Upper lobe of left lung (tissue), 6 donors: ENCODE data around the gene TTC7B. TPM values are rescaled to one million over a fixed set of nuclear protein-coding genes. Genes with fewer than 3 reads are reported as not detected.

Experiments used
- ATAC-seq, 2 donors: fragments of 200-7000 bp; cut with Tn5 transposase; one replicate each; pipeline ENCODE4 v1.9.1; 2022; ENCODE audit warnings: mild to moderate bottlenecking in 2 of 2, moderate library complexity in 2 of 2; ENCODE audit not compliant: low FRiP score in 2 of 2
- DNase-seq, 2 donors: peaks; one replicate each; pipeline ENCODE4 v3.0.0-alpha.2; 2019 to 2020
- H3K27ac ChIP-seq, 4 donors: fragments of 200-600 bp; sonication (generic); one replicate each; pipeline ENCODE4 v1.5.1; 2016 to 2019
- H3K27me3 ChIP-seq, 4 donors: fragments of 200-600 bp; sonication (generic); one replicate each; pipeline ENCODE4 v1.5.1; 2017 to 2019
- H3K36me3 ChIP-seq, 4 donors: fragments of 200-600 bp; sonication (generic); one replicate each; pipeline ENCODE4 v1.5.1; 2016 to 2019
- H3K4me1 ChIP-seq, 4 donors: fragments of 200-600 bp; sonication (generic); one replicate each; pipeline ENCODE4 v1.5.1; 2018 to 2019
- H3K4me3 ChIP-seq, 4 donors: fragments of 200-600 bp; sonication (generic); one replicate each; pipeline ENCODE4 v1.5.1; 2017 to 2019; ENCODE audit warnings: mild to moderate bottlenecking in 2 of 4, moderate library complexity in 1 of 4
- H3K9me3 ChIP-seq, 4 donors: fragments of 200-600 bp; sonication (generic); one replicate each; pipeline ENCODE4 v1.5.1; 2018 to 2019
- EP300 ChIP-seq, 4 donors: sonication (generic); formaldehyde crosslinking; IDR thresholded peaks; one replicate each; pipeline ENCODE4 v1.5.1; 2017; ENCODE audit warnings: antibody characterized with exemption in 4 of 4, control low read depth in 2 of 4
- POLR2A ChIP-seq, 4 donors: fragments of 450-650 bp; IDR thresholded peaks; one replicate each; pipeline ENCODE4 v1.5.1; 2016 to 2017; ENCODE audit warnings: antibody characterized with exemption in 4 of 4, mild to moderate bottlenecking in 2 of 4
- POLR2AphosphoS5 ChIP-seq, 2 donors: sonication (generic); formaldehyde crosslinking; IDR thresholded peaks; one replicate each; pipeline ENCODE4 v1.5.1; 2017; ENCODE audit warnings: antibody characterized with exemption in 2 of 2
- WGBS, 2 donors: methylation state at CpG; one replicate each; pipeline ENCODE4 v1.1.5; 2017 to 2018; 5-methylcytosine and 5-hydroxymethylcytosine counted together
- total RNA-seq, 6 donors: library from RNA; depleted of rRNA in 4 of 6; stranded (reverse); fragments of >200 nt in 4 of 6; gene quantifications; one replicate each; pipeline versions ENCODE4 v1.1.0 to v1.2.1, GENCODE V29; 2016 to 2021
- TF ChIP-seq, protein P1 (sequence below), 6 experiments: fragments of 450-650 bp in 4 of 6; fragments of 200-600 bp in 2 of 6; sonication (generic) in 2 of 6; IDR thresholded peaks; one replicate each; pipeline ENCODE4 v1.5.1; 2016 to 2019; ENCODE audit warnings: antibody characterized with exemption in 6 of 6
- donor health status: DM: no; HTN: no; CAD: no; lungs with moderate emphysema.
- donor health status: DM: no; HTN: yes; CAD: no; lungs with severe emphysema.

TTC7B gene
- total RNA-seq, 6 donors from 2014 or later, result 13.5 to 87.3 (median 37.5) TPM

DNA sequence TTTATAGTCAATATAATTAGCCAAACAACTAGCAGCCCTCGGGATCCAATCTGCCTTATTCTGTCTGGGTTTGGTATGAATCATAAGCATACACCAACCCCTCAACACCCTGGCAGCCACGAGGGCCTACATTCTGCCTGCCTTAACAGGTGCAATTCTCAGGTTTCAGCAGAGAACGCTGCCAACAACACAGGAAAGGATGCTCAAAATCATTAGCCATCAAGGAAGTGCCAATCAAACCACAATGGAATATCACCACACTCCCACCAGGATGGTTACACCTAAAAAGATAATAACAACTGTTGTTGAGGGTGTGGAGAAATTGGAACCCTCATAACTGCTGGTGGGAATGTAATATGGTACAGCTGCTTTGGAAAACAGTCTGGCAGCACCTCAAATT lies 122.8 kb downstream of the TTC7B start:
- 78 to 82% methylated on average over 3 of the region's 3 CpGs for WGBS, 2 donors
- TF ChIP-seq POLR2A (IDR thresholded peaks at IDR 0.05) (no peak), EP300 (IDR thresholded peaks at IDR 0.05) (no peak), POLR2AphosphoS5 (IDR thresholded peaks at IDR 0.05) (no peak)
- TF ChIP-seq, protein P1, sequence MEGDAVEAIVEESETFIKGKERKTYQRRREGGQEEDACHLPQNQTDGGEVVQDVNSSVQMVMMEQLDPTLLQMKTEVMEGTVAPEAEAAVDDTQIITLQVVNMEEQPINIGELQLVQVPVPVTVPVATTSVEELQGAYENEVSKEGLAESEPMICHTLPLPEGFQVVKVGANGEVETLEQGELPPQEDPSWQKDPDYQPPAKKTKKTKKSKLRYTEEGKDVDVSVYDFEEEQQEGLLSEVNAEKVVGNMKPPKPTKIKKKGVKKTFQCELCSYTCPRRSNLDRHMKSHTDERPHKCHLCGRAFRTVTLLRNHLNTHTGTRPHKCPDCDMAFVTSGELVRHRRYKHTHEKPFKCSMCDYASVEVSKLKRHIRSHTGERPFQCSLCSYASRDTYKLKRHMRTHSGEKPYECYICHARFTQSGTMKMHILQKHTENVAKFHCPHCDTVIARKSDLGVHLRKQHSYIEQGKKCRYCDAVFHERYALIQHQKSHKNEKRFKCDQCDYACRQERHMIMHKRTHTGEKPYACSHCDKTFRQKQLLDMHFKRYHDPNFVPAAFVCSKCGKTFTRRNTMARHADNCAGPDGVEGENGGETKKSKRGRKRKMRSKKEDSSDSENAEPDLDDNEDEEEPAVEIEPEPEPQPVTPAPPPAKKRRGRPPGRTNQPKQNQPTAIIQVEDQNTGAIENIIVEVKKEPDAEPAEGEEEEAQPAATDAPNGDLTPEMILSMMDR (IDR thresholded peaks at IDR 0.05), result no peak
- Histone ChIP-seq H3K4me1 (peaks cover 12 to 19% (median 16%) of the 10 kb centered on the region in 4 donors), H3K27ac (no peak overlapping the region), H3K9me3 (no peaks in the 10 kb centered on the region), H3K27me3 (no peaks in the 10 kb centered on the region), H3K36me3 (no peaks in the 10 kb centered on the region), H3K4me3 (no peak overlapping the region)
- no peak for DNase-seq
- ATAC-seq, result no peak

DNA sequence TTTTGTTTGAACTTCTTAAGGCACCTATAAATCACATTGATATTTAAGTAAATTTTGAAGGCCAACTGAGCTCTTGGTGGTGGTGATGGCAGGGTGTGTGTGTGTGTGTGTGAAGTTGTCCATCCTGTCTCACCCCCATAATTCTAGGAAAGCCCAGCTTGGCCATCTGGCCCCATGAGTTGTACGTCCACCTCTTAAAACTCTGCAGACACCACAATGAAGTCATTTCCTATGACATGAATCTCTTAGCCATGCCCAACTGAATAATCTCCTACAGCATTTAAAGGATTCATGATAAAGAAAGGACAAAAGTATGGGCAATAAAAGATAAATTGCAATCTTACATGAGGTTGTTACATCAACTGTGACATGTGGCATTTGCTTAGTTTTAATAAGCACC lies 123.4 kb downstream of the TTC7B start:
- H3K27ac ChIP-seq, result no peak overlapping the region
- no peak for DNase-seq
- no peak overlapping the region for H3K4me3 ChIP-seq
- peaks cover 8 to 16% (median 12%) of the 10 kb centered on the region in 4 donors for H3K4me1 ChIP-seq
- WGBS, 2 donors, result 68 to 69% methylated on average over 1 of the region's 1 CpG
- H3K27me3 ChIP-seq, result no peaks in the 10 kb centered on the region
- TF ChIP-seq EP300 (IDR thresholded peaks at IDR 0.05) (no peak), POLR2AphosphoS5 (IDR thresholded peaks at IDR 0.05) (no peak), POLR2A (IDR thresholded peaks at IDR 0.05) (no peak)
- TF ChIP-seq, protein P1 (IDR thresholded peaks at IDR 0.05), result no peak
- H3K9me3 ChIP-seq, result no peaks in the 10 kb centered on the region
- no peaks in the 10 kb centered on the region for H3K36me3 ChIP-seq
- no peak for ATAC-seq

DNA sequence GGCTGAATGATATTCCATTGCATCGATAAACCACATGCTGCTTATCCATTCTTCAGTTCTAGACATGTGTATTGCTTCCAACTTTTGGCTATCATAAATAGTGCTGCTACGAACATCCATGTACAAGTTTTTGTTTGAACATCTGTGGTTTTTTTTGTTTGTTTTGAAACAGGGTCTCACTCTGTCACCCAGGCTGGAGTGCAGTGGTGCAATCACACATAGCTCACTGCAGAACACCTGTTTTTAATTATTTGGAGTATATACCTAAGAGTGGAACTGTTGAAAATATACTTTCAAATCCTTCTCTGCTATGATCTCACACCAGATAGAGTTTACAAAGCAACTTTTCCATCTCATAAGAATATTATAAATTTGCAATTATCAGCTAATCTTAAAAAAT lies 124.2 kb downstream of the TTC7B start:
- H3K36me3 ChIP-seq, result no peaks in the 10 kb centered on the region
- no peak for DNase-seq
- H3K9me3 ChIP-seq, result no peaks in the 10 kb centered on the region
- H3K4me1 ChIP-seq, result peaks cover 0 to 8% (median 4%) of the 10 kb centered on the region in 4 donors
- no peaks in the 10 kb centered on the region for H3K27me3 ChIP-seq
- 60 to 70% methylated on average over 2 of the region's 2 CpGs for WGBS, 2 donors
- TF ChIP-seq EP300 (IDR thresholded peaks at IDR 0.05) (no peak), POLR2AphosphoS5 (IDR thresholded peaks at IDR 0.05) (no peak), POLR2A (IDR thresholded peaks at IDR 0.05) (no peak)
- TF ChIP-seq, protein P1 (IDR thresholded peaks at IDR 0.05), result no peak
- no peak overlapping the region for H3K4me3 ChIP-seq
- H3K27ac ChIP-seq, result no peak overlapping the region
- ATAC-seq, result no peak

DNA sequence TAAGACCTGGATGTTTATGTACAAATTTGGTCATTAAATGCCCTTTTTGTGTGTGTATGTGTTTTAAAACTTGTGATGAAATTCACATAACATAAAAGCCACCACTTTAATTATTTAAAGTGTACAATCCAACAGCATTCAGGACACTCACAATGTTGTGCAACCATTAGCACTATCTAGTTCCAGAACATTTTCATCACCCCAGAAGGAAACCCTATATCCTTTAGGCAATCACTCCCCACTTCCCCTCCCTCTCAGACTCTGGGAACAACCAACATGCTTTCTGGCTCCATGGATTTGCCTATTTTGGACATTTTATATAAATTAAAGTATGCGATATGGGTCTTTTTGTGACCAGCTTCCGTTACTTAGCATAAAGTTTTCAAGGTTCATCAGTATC lies 124.6 kb downstream of the TTC7B start:
- DNase-seq (no peak), ATAC-seq (no peak)
- TF ChIP-seq POLR2AphosphoS5 (IDR thresholded peaks at IDR 0.05) (no peak), POLR2A (IDR thresholded peaks at IDR 0.05) (no peak), EP300 (IDR thresholded peaks at IDR 0.05) (no peak)
- TF ChIP-seq, protein P1 (IDR thresholded peaks at IDR 0.05), result no peak
- H3K27ac ChIP-seq, result no peak overlapping the region
- no peaks in the 10 kb centered on the region for H3K27me3 ChIP-seq
- no peaks in the 10 kb centered on the region for H3K9me3 ChIP-seq
- no peaks in the 10 kb centered on the region for H3K36me3 ChIP-seq
- no peak overlapping the region for H3K4me3 ChIP-seq
- WGBS, 2 donors, result 95 to 97% methylated on average over 2 of the region's 2 CpGs
- H3K4me1 ChIP-seq, result peaks cover 0 to 4% (median under 1%) of the 10 kb centered on the region in 4 donors

DNA sequence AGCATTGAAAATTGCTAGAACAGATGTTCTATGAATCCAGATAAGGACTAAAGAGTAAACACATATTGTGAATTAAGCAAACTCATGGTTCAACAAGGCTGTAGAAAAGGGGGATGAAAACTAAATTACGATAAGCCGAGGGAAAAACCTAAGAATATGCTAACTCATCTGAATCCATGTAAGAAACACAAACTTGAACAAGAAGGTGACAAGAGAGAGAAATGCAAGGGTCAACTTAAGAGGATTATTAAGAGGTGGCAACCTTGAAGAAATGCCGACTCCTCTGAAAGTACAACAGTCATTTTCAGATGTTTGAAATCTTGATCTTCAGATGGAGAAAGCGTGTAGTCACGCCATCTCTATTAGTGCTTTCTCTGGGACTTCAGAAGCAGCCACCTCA lies 128.6 kb downstream of the TTC7B start:
- WGBS, 2 donors, result 91 to 98% methylated on average over 5 of the region's 5 CpGs
- H3K27ac ChIP-seq, result no peak overlapping the region
- no peaks in the 10 kb centered on the region for H3K27me3 ChIP-seq
- DNase-seq (no peak), ATAC-seq (no peak)
- TF ChIP-seq POLR2AphosphoS5 (IDR thresholded peaks at IDR 0.05), result no peak
- TF ChIP-seq, protein P1 (IDR thresholded peaks at IDR 0.05), result no peak
- TF ChIP-seq POLR2A (IDR thresholded peaks at IDR 0.05), result no peak
- no peak for TF ChIP-seq EP300 (IDR thresholded peaks at IDR 0.05)
- no peak overlapping the region for H3K4me3 ChIP-seq
- H3K4me1 ChIP-seq, result no peaks in the 10 kb centered on the region
- no peaks in the 10 kb centered on the region for H3K9me3 ChIP-seq
- H3K36me3 ChIP-seq, result no peaks in the 10 kb centered on the region
